ENCODE data around the gene ULK3. TPM values are rescaled to one million over a fixed set of nuclear protein-coding genes. Genes with fewer than 3 reads are reported as not detected.

ULK3 gene
- total and polyA plus RNA-seq, 10 of the 15 experiments (the other 5 are each of a cell fraction or from before 2014, with no cell fraction given) = 0.64 to 38.8 (median 27.1) TPM

GRCh38 chr15:74863239-74864056 is 20.5 kb upstream of the ULK3 start:
- Histone ChIP-seq H3K79me2 (ENCODE audit: control insufficient read depth, insufficient read depth, low read length) (peaks cover 60% of the 10 kb centered on the region), H2AFZ (ENCODE audit: control insufficient read depth, low read depth, low read length) (no peak overlapping the region), H3K9me3 (replicated peaks; ENCODE audit: control insufficient read depth, insufficient read depth, low read length) (peaks cover 12% of the 10 kb centered on the region), H3K9ac (ENCODE audit: control insufficient read depth, insufficient read depth, low read length) (no peak overlapping the region), H3K36me3 (ENCODE audit: control insufficient read depth in 2 of 2, insufficient read depth in 2 of 2, low read length in 1 of 2) (peaks cover 2 to 18% of the 10 kb centered on the region in 2 experiments; a peak in 3 of 4 replicates), H4K20me1 (ENCODE audit: control insufficient read depth, insufficient read depth) (peaks cover 3% of the 10 kb centered on the region; the same call in 1 of the 2 replicates), H3K4me2 (ENCODE audit: control insufficient read depth, insufficient read depth) (no peak overlapping the region), H3K27me3 (replicated peaks in 1 of 2; ENCODE audit: control insufficient read depth in 2 of 2, insufficient read depth in 2 of 2, low read length in 1 of 2) (no peaks in the 10 kb centered on the region), H3K4me3 (no peak overlapping the region), H3K4me1 (ENCODE audit: control insufficient read depth, insufficient read depth, low read length) (peaks cover 31% of the 10 kb centered on the region), H3K27ac (ENCODE audit: control insufficient read depth, insufficient read depth) (no peak overlapping the region)
- TF ChIP-seq MXI1 (IDR thresholded peaks at IDR 0.05; ENCODE audit: low read depth, low read length) (no peak), CHD1 (IDR thresholded peaks at IDR 0.05; ENCODE audit: low read depth, low read length) (no peak), IRF5 (IDR thresholded peaks at IDR 0.05; ENCODE audit: borderline replicate concordance) (no peak), MTA3 (IDR thresholded peaks at IDR 0.05; ENCODE audit: borderline replicate concordance, low read length) (no peak), IRF4 (IDR thresholded peaks at IDR 0.05; ENCODE audit: low read depth, low read length) (no peak), CBX5 (IDR thresholded peaks at IDR 0.05; ENCODE audit: low read depth) (no peak), SREBF1 (IDR thresholded peaks at IDR 0.05; ENCODE audit: low read length) (no peak), IKZF2 (IDR thresholded peaks at IDR 0.05) (no peak), NBN (IDR thresholded peaks at IDR 0.05) (no peak), LARP7 (IDR thresholded peaks at IDR 0.05) (no peak), STAT1 (conservative IDR thresholded peaks at IDR 0.05) (no peak), RELB (IDR thresholded peaks at IDR 0.05; ENCODE audit: low read depth) (no peak), ZBTB33 (IDR thresholded peaks at IDR 0.05) (no peak), EZH2 (IDR thresholded peaks at IDR 0.05; ENCODE audit: borderline replicate concordance, control insufficient read depth, low read depth, low read length) (no peak), BHLHE40 (IDR thresholded peaks at IDR 0.05; ENCODE audit: borderline replicate concordance in 1 of 2, low read depth in 2 of 2, low read length in 1 of 2) (no peak), RELA (IDR thresholded peaks at IDR 0.05; ENCODE audit: borderline replicate concordance, partially characterized antibody) (no peak)
- ChIA-PET SMC1A (ENCODE audit: uncharacterized antibody, unreplicated experiment) (no interaction called here), RAD21 (ENCODE audit: unreplicated experiment) (interaction anchor here (0.5 kb wide), 1 partner anchor 485 kb away, joined by 4 read pairs; no protein-coding TSS in a partner anchor), CTCF (interaction anchor here (1.1 kb wide), 1 partner anchor 38 kb away, joined by 3 read pairs; no protein-coding TSS in a partner anchor), POLR2A (interaction anchor here (1.2 kb wide), 1 partner anchor 43 kb away, joined by 3 read pairs; the partner anchor contains the start of gene FAM219B)
- no TSS peak for BruUV-seq (replicated peaks)
- DNase-seq (ENCODE audit: low read depth, low spot score) (no peak), FAIRE-seq (no peak), ATAC-seq (no peak)
- WGBS (ENCODE audit: insufficient coverage, insufficient replicate concordance, low lambda C conversion rate, missing lambda C conversion rate) = 81% methylated on average over 11 of the region's 11 CpGs
- in situ Hi-C loops (cut with MboI) (no loop called here), intact Hi-C loops (cut with micrococcal nuclease; ENCODE audit: unreplicated experiment) (no loop called here)

Measured in GM12878 (cell line).